WI38 (cell line): ENCODE results near the gene FBN3.

Experiments
- H3K4me3 ChIP-seq: 2 replicates; pipeline ENCODE4 v1.5.1; 2011; ENCODE audit warnings: low read depth, mild to moderate bottlenecking, control low read depth, low read length
- TF ChIP-seq, protein P1 (sequence below): IDR thresholded peaks from 2 replicates; pipeline ENCODE4 v1.5.1; 2012; ENCODE audit warnings: low read depth, mild to moderate bottlenecking, control low read depth, low read length

Gene FBN3

GRCh38 chr19:8115805-8116396 is 33.5 kb downstream of the FBN3 start:
- TF ChIP-seq, protein P1, sequence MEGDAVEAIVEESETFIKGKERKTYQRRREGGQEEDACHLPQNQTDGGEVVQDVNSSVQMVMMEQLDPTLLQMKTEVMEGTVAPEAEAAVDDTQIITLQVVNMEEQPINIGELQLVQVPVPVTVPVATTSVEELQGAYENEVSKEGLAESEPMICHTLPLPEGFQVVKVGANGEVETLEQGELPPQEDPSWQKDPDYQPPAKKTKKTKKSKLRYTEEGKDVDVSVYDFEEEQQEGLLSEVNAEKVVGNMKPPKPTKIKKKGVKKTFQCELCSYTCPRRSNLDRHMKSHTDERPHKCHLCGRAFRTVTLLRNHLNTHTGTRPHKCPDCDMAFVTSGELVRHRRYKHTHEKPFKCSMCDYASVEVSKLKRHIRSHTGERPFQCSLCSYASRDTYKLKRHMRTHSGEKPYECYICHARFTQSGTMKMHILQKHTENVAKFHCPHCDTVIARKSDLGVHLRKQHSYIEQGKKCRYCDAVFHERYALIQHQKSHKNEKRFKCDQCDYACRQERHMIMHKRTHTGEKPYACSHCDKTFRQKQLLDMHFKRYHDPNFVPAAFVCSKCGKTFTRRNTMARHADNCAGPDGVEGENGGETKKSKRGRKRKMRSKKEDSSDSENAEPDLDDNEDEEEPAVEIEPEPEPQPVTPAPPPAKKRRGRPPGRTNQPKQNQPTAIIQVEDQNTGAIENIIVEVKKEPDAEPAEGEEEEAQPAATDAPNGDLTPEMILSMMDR: no peak
- no peak overlapping the region for H3K4me3 ChIP-seq

- TF ChIP-seq, protein P1: no peak
- no peak overlapping the region for H3K4me3 ChIP-seq
Observed at GRCh38 chr19:8113017-8113416, 36.4 kb downstream of the FBN3 start.

GRCh38 chr19:8111376-8111775 is 38.0 kb downstream of the FBN3 start:
- TF ChIP-seq, protein P1: no peak
- no peak overlapping the region for H3K4me3 ChIP-seq

DNA sequence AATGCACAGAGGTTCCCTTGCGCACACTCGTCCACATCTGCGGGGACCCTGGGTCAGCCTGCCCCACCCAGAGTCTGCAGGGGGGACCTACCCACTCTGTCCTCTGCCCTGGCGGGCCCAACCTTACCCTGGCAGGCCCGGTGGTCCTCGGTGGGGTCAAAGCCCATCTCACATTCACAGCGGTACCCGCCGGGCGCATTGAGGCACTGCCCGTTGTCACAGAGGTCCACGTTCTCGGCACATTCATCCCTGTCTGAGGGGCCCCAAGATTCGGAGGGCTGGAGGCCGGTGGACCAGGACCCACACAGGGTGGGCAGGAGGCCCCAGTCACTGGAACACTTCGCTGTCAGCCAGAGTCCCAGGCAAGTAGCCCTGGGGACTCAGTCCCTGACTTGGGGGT is 38.5 kb downstream of the FBN3 start:
- TF ChIP-seq, protein P1: no peak
- H3K4me3 ChIP-seq: no peak overlapping the region

DNA sequence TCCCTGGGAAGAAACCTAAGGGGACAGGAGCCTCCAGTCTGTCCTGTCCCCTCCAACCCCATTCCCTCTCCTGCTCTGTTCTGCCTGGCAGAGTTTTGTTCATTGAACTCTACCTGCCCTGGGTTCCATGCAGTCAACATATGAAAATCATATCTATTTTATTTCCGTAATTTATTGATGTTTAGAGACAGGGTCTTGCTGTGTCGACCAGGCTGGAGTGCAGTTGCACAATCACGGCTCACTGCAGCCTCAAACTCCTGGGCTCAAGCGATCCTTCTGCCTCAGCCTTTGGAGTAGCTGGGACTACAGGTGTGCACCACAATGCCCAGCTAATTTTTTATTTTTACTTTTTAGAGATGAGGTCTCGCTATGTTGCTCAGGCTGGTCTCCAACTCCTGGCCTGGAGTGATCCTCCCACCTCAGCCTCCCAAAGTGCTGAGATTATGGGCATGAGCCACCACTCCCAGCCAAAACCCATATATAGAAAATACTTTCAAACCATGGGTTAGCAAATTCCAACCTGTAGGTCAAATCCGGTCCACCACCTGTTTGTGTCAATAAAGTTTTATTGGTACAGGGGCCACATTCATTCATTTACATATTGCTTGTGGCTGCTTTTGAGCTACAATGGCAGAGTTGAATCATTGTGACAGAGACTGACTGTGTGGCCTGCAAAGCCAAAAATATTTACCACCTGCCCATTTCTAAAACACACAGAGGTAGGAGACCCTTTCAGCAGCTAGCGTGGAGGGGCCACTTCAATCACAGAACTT is 39.3 kb downstream of the FBN3 start:
- H3K4me3 ChIP-seq: no peak overlapping the region
- TF ChIP-seq, protein P1: no peak

- TF ChIP-seq, protein P1: no peak
- no peak overlapping the region for H3K4me3 ChIP-seq
Observed at GRCh38 chr19:8109455-8109854, 39.9 kb downstream of the FBN3 start.
